Hepatocyte (in vitro differentiated cells): ENCODE data around the gene ADAP1. TPM values are rescaled to one million over a fixed set of nuclear protein-coding genes. Genes with fewer than 3 reads are reported as not detected.

Source experiments
- DNase-seq: peaks from one replicate; pipeline ENCODE4 v3.0.0-alpha.2; 2016; ENCODE audit warnings: low spot score
- H2AFZ ChIP-seq: fragments of 200-600 bp; sonication (generic); 2 replicates; pipeline ENCODE4 v1.6.0; 2016; ENCODE audit warnings: antibody characterized with exemption, mild to moderate bottlenecking
- H3K27ac ChIP-seq: fragments of 200-600 bp; sonication (generic); 2 replicates; pipeline ENCODE4 v1.5.1; 2016; ENCODE audit warnings: mild to moderate bottlenecking
- H3K27me3 ChIP-seq: fragments of 200-600 bp; sonication (generic); 2 replicates; pipeline ENCODE4 v1.6.1; 2016
- H3K36me3 ChIP-seq: fragments of 200-600 bp; sonication (generic); replicated peaks from 2 replicates; pipeline ENCODE4 v1.5.1; 2016; ENCODE audit warnings: low read depth; ENCODE audit not compliant: insufficient read depth
- H3K4me1 ChIP-seq: fragments of 200-600 bp; sonication (generic); 2 replicates; pipeline ENCODE4 v1.5.1; 2016; ENCODE audit warnings: mild to moderate bottlenecking, moderate library complexity; ENCODE audit not compliant: insufficient read depth
- H3K4me2 ChIP-seq: fragments of 200-600 bp; sonication (generic); 2 replicates; pipeline ENCODE4 v1.6.0; 2016
- H3K4me3 ChIP-seq: fragments of 200-600 bp; sonication (generic); 2 replicates; pipeline ENCODE4 v1.5.1; 2016; ENCODE audit warnings: mild to moderate bottlenecking
- H3K79me2 ChIP-seq: fragments of 200-600 bp; sonication (generic); 2 replicates; pipeline ENCODE4 v1.6.0; 2017; ENCODE audit warnings: mild to moderate bottlenecking
- H3K9me2 ChIP-seq: fragments of 200-600 bp; sonication (generic); replicated peaks from 2 replicates; pipeline ENCODE4 v1.6.0; 2017; ENCODE audit warnings: mild to moderate bottlenecking; ENCODE audit not compliant: insufficient read depth
- H3K9me3 ChIP-seq: fragments of 200-600 bp; sonication (generic); 2 replicates; pipeline ENCODE4 v1.5.1; 2016; ENCODE audit warnings: low read depth, mild to moderate bottlenecking
- H4K20me1 ChIP-seq: fragments of 200-600 bp; sonication (generic); 2 replicates; pipeline ENCODE4 v1.6.0; 2016; ENCODE audit warnings: mild to moderate bottlenecking; ENCODE audit not compliant: insufficient read depth, poor library complexity, severe bottlenecking
- EZH2 ChIP-seq: fragments of 200-600 bp; sonication (generic); IDR thresholded peaks from 2 replicates; pipeline ENCODE4 v1.6.1; 2016; ENCODE audit warnings: antibody characterized with exemption, mild to moderate bottlenecking, borderline replicate concordance
- EZH2phosphoT487 ChIP-seq: fragments of 200-600 bp; sonication (generic); IDR thresholded peaks from one replicate; pipeline ENCODE4 v1.6.1; 2018; ENCODE audit warnings: antibody characterized with exemption, mild to moderate bottlenecking, low read depth, moderate library complexity; ENCODE audit not compliant: unreplicated experiment, severe bottlenecking
- WGBS: methylation state at CpG from one replicate; pipeline ENCODE4 v1.1.6; 2016; ENCODE audit warnings: low lambda C conversion rate; ENCODE audit errors: missing lambda C conversion rate; 5-methylcytosine and 5-hydroxymethylcytosine counted together
- polyA plus RNA-seq: library from polyadenylated mRNA; unstranded; fragments of >200 nt; fragmentation: Nextera tagmentation; extraction: Ambion mirVana; gene quantifications from 2 replicates; pipeline ENCODE4 v1.2.1, GENCODE V29; 2016
- total RNA-seq: library from RNA; depleted of rRNA; stranded (reverse); fragments of >200 nt; gene quantifications from 2 replicates; pipeline ENCODE4 v1.2.3, GENCODE V29; 2014
- TF ChIP-seq, protein P1 (sequence below): fragments of 200-600 bp; sonication (generic); IDR thresholded peaks from 2 replicates; pipeline ENCODE4 v1.5.1; 2016; ENCODE audit warnings: antibody characterized with exemption, mild to moderate bottlenecking; ENCODE audit not compliant: poor library complexity

The ADAP1 gene
- total and polyA plus RNA-seq, 2 experiments from 2014 or later: 25.6 to 35.7 TPM

DNA sequence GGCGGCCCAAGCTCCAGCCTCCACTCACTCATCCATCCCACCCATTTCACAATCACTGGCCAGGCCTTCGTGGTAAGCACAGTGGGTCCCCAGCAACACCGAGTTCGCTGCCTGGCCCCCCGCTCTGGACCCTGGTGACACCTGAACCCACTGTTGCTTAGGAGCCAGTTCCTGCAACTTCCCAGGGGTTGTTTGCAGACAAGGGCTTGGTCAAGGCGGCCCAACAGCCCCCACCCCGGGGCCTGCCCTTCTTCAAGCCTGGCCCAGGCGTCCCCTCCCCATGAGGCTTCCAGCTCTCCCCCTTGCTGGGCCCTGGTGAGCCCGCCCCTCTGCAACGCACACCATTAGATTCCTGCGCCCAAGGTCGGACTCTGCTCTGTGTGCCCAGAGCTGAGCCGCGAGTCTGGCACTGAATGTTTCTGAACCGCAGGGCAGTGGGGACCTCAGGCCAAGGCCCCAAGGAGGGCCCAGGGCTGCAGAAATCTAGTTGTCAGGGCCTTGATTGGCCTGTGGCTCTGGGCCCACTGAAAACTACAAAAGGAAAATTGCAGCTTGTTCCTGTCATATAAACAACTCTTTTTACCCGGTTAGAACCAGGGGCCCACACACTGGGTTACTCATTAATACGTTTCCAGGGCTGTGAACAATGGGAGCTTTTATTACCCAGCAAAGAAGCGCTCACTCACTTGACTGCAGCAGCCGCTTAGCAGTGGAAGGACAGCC is 23.0 kb upstream of the ADAP1 start:
- peaks cover 39% of the 10 kb centered on the region for H3K4me1 ChIP-seq
- H3K4me3 ChIP-seq: no peak overlapping the region
- peak overlapping the region; percentile 99 for H3K27ac ChIP-seq
- 58% methylated on average over 17 of the region's 19 CpGs for WGBS
- DNase-seq: peak; percentile 84
- H2AFZ ChIP-seq: no peak overlapping the region
- no peaks in the 10 kb centered on the region for H3K9me3 ChIP-seq
- peaks cover 10% of the 10 kb centered on the region for H4K20me1 ChIP-seq
- peaks cover 23% of the 10 kb centered on the region for H3K79me2 ChIP-seq
- TF ChIP-seq EZH2phosphoT487 (no peak), EZH2 (no peak)
- TF ChIP-seq, protein P1, sequence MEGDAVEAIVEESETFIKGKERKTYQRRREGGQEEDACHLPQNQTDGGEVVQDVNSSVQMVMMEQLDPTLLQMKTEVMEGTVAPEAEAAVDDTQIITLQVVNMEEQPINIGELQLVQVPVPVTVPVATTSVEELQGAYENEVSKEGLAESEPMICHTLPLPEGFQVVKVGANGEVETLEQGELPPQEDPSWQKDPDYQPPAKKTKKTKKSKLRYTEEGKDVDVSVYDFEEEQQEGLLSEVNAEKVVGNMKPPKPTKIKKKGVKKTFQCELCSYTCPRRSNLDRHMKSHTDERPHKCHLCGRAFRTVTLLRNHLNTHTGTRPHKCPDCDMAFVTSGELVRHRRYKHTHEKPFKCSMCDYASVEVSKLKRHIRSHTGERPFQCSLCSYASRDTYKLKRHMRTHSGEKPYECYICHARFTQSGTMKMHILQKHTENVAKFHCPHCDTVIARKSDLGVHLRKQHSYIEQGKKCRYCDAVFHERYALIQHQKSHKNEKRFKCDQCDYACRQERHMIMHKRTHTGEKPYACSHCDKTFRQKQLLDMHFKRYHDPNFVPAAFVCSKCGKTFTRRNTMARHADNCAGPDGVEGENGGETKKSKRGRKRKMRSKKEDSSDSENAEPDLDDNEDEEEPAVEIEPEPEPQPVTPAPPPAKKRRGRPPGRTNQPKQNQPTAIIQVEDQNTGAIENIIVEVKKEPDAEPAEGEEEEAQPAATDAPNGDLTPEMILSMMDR: no peak
- peak overlapping the region; percentile 57 for H3K4me2 ChIP-seq
- H3K9me2 ChIP-seq: no peaks in the 10 kb centered on the region
- H3K36me3 ChIP-seq: no peaks in the 10 kb centered on the region
- no peaks in the 10 kb centered on the region for H3K27me3 ChIP-seq

DNA sequence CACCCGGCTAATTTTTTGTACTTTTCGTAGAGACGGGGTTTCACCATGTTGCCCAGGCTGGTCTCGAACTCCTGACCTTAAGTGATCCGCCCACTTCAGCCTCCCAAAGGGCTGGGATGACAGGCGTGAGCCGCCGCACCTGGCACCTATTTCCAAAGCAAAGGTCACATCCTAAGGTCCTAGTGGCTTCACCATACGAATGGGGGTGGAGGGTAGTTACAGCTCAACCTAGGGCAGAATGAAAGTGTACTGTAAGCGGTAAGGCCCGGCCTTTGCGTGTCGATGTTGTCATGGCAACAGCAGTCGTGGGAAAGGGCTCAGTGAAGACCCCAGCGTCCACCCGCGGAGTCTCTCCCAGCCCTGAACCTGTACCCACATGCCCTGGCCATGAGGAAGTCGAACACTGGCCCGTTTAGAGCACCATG is 22.4 kb upstream of the ADAP1 start:
- DNase-seq: no peak
- H3K4me3 ChIP-seq: no peak overlapping the region
- peak overlapping the region; percentile 57 for H3K4me2 ChIP-seq
- no peaks in the 10 kb centered on the region for H3K36me3 ChIP-seq
- no peaks in the 10 kb centered on the region for H3K9me3 ChIP-seq
- WGBS: 70% methylated on average over 19 of the region's 19 CpGs
- H2AFZ ChIP-seq: no peak overlapping the region
- peaks cover 29% of the 10 kb centered on the region for H3K79me2 ChIP-seq
- TF ChIP-seq, protein P1: no peak
- TF ChIP-seq EZH2phosphoT487 (no peak), EZH2 (no peak)
- H3K9me2 ChIP-seq: no peaks in the 10 kb centered on the region
- no peaks in the 10 kb centered on the region for H3K27me3 ChIP-seq
- peaks cover 34% of the 10 kb centered on the region for H3K4me1 ChIP-seq
- H4K20me1 ChIP-seq: peaks cover 10% of the 10 kb centered on the region
- H3K27ac ChIP-seq: peak overlapping the region; percentile 99

DNA sequence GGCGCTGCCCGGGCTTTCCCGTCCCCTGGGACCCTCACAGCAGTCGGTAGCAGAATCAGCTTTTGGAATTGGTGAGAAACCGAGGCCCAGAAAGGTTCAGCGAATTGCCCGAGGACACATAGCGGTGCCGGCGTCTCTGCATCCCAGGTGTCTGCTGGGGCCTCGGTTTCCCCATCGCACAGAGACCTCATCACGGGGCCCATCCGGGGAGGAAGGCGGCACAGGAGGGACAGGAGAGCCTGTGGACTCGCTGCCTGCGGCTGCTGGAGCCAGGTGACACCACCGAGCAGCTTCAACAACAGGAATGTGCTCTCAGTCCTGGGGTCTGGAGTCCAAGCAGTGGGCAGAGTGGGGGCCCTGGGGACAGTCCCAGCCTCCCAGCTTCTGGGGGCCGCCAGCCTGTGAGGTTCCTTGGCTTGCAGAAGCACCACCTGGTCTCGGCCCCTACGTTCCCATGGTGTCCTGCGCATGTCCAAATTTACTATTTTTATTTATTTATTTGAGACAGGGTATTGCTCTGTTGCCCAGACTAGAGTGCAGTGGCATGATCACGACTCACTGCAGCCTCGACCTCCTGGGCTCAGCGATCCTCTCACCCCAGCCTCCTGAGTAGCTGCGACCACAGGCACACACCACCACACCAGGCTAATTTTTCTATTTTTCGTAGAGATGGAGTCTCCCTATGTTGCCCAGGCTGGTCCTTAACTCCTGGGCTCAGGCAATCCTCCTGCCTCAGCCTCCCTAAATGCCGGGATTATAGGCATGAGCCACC is 21.4 kb upstream of the ADAP1 start:
- Histone ChIP-seq H3K4me2 (peak overlapping the region; percentile 94), H2AFZ (peak overlapping the region; percentile 71), H3K4me1 (peaks cover 36% of the 10 kb centered on the region), H3K9me2 (no peaks in the 10 kb centered on the region), H4K20me1 (peaks cover 10% of the 10 kb centered on the region), H3K27me3 (no peaks in the 10 kb centered on the region), H3K79me2 (peaks cover 39% of the 10 kb centered on the region), H3K36me3 (no peaks in the 10 kb centered on the region), H3K9me3 (no peaks in the 10 kb centered on the region), H3K4me3 (peak overlapping the region; percentile 35), H3K27ac (peak overlapping the region; percentile 99)
- no peak for DNase-seq
- TF ChIP-seq EZH2: no peak
- TF ChIP-seq EZH2phosphoT487: no peak
- 56% methylated on average over 26 of the region's 28 CpGs for WGBS
